ENCODE data around the gene VIL1. TPM values are rescaled to one million over a fixed set of nuclear protein-coding genes. Genes with fewer than 3 reads are reported as not detected.

Gene VIL1
- total and polyA plus RNA-seq, 12 donors: 0.09 to 4.5 (median 0.43) TPM; not detected in 6

GRCh38 chr2:218474527-218474926, 55.6 kb downstream of the VIL1 start:
- Histone ChIP-seq H3K4me1 (replicated peaks in 1 of 2) (peaks cover 9 to 26% of the 10 kb centered on the region in 2 donors), H3K9me3 (replicated peaks in 1 of 3) (no peaks in the 10 kb centered on the region), H3K27me3 (no peaks in the 10 kb centered on the region), H3K4me3 (no peak overlapping the region), H3K27ac (no peak overlapping the region), H3K36me3 (replicated peaks in 1 of 2) (peaks cover 0 to 13% of the 10 kb centered on the region in 2 donors)
- WGBS, 4 donors: 71 to 75% (median 72%) methylated on average over 3 of the region's 3 CpGs
- DNase-seq: no peak
- TF ChIP-seq CTCF (IDR thresholded peaks at IDR 0.05): no peak
- intact Hi-C loops (cut with DNase I): no loop called here

GRCh38 chr2:218476676-218477075, 57.8 kb downstream of the VIL1 start:
- Histone ChIP-seq H3K4me3 (peak overlapping the region in 1 of 4 donors; percentile 36), H3K36me3 (replicated peaks in 1 of 2) (peaks cover 0 to 16% of the 10 kb centered on the region in 2 donors), H3K9me3 (replicated peaks in 1 of 3) (no peaks in the 10 kb centered on the region), H3K27ac (peak overlapping the region in 4 of 5 donors; percentile 34 to 78 (median 69)), H3K27me3 (no peaks in the 10 kb centered on the region), H3K4me1 (replicated peaks in 1 of 2) (peaks cover 0 to 17% of the 10 kb centered on the region in 2 donors)
- intact Hi-C loops (cut with DNase I): no loop called here
- TF ChIP-seq CTCF (IDR thresholded peaks at IDR 0.05) (no peak), POLR2A (IDR thresholded peaks at IDR 0.05) (no peak)
- peak; percentile 59 to 87 (median 82) for DNase-seq
- WGBS, 4 donors: 23 to 37% (median 28%) methylated on average over 3 of the region's 3 CpGs

- TF ChIP-seq POLR2A (IDR thresholded peaks at IDR 0.05) (no peak), CTCF (IDR thresholded peaks at IDR 0.05) (no peak)
- intact Hi-C loops (cut with DNase I): no loop called here
- DNase-seq: no peak
- H3K9me3 ChIP-seq (replicated peaks in 1 of 3): no peaks in the 10 kb centered on the region
- peaks cover 0 to 17% of the 10 kb centered on the region in 2 donors for H3K4me1 ChIP-seq (replicated peaks in 1 of 2)
- H3K27me3 ChIP-seq: no peaks in the 10 kb centered on the region
- H3K27ac ChIP-seq: peak overlapping the region in 2 of 5 donors; percentile 34 to 78
- peak overlapping the region in 1 of 4 donors; percentile 36 for H3K4me3 ChIP-seq
- H3K36me3 ChIP-seq (replicated peaks in 1 of 2): peaks cover 0 to 20% of the 10 kb centered on the region in 2 donors
Measured at GRCh38 chr2:218477247-218477646, 58.3 kb downstream of the VIL1 start.

- H3K27ac ChIP-seq: no peak overlapping the region
- H3K4me3 ChIP-seq: no peak overlapping the region
- no peak for DNase-seq
- TF ChIP-seq POLR2A (IDR thresholded peaks at IDR 0.05) (no peak), CTCF (IDR thresholded peaks at IDR 0.05) (no peak)
- intact Hi-C loops (cut with DNase I): no loop called here
- no peaks in the 10 kb centered on the region for H3K9me3 ChIP-seq (replicated peaks in 1 of 3)
- peaks cover 0 to 17% of the 10 kb centered on the region in 2 donors for H3K36me3 ChIP-seq (replicated peaks in 1 of 2)
- no peaks in the 10 kb centered on the region for H3K27me3 ChIP-seq
- WGBS, 4 donors: 89 to 98% (median 94%) methylated on average over 2 of the region's 2 CpGs
- peaks cover 0 to 17% of the 10 kb centered on the region in 2 donors for H3K4me1 ChIP-seq (replicated peaks in 1 of 2)
Measured at GRCh38 chr2:218478544-218478943, 59.6 kb downstream of the VIL1 start.

Measured in adrenal gland (tissue), 12 donors.